GM21447 (cell line): ENCODE measurements around the gene MRPL22.
A peak's percentile ranks its signal among the peaks of the same experiment; 100 is the strongest.
"Not testable (repeated sequence)": the region's sequence is repeated elsewhere in the genome, so short reads cannot be mapped to it uniquely, and the experiment has no call there.

Source experiments
- ATAC-seq: cut with Tn5 transposase; IDR thresholded peaks from one replicate; pipeline ENCODE4 v1.9.1; 2021; ENCODE audit not compliant: unreplicated experiment

The MRPL22 gene

DNA sequence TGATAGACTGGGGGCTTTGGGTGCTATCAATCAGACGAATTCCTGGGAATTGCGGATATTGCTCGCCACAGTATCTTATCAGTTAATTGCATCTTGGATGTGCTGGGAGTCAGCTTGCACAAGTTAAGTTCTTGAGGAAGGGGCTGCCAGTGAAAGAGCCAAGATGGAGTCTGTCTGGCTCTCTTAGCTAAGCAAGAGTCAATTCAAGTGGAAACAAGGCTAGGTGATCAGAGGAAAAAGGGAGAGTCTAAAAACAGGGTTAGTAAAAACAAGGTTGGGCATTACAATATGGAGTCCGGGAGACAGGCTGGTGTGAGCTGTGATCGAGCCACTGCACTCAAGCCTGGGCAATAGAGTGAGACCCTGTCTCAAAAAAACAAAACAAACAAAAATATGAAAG, 1.5 kb upstream of the MRPL22 start:
- ATAC-seq, result not testable (repeated sequence)

DNA sequence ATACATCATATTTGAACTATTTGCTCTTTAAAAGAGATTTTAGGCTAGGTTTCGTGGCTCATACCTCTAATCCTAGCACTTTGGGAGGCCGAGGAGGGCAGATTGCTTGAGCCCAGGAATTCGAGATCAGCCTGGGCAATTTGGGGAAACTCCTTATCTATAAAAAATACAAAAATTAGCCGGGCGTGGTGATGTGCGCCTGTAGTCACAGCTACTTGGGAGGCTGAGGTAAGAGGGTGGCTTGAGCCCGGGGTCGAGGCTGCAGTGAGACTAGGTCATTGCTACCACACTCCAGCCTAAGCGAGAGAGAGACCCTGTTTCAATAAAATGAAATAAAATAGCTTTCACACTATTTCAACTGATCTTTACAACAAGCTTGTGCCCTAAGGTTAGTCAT, 500 bp upstream of the MRPL22 start:
- ATAC-seq, result no peak

GRCh38 chr5:154943527-154943926, 2.7 kb downstream of the MRPL22 start:
- ATAC-seq, result no peak

- ATAC-seq, result no peak
Observed at GRCh38 chr5:154944716-154945115, 3.8 kb downstream of the MRPL22 start.

DNA sequence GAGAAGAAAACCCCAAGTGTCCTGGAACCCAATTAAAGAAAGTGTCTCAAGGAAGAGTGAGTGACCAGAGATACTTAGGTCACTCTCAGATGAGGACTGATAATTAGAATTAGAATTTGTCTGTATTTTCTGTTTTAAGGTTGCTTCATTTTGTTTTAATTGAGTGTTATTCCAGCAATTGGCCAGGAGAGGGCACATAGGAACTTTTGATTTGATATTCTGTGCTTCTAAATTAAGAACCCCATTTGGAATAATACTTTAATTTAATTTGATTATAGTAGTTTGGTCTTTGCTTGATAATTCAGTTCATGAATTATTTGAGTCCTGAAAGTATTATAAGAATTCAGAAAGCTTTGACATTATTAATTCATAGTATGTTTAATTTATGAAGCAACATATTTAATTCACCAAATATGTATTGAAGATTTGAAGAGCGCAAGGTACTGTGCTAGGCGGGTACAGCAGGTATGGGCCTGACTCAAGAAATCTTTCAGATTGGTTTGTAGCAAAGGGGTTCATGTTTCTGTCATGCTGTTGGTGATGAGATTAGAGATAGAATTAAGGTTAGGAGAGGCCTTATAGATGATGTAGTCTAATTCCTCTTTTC, 4.9 kb downstream of the MRPL22 start:
- no peak for ATAC-seq

GRCh38 chr5:154947778-154948177, 6.9 kb downstream of the MRPL22 start:
- no peak for ATAC-seq

DNA sequence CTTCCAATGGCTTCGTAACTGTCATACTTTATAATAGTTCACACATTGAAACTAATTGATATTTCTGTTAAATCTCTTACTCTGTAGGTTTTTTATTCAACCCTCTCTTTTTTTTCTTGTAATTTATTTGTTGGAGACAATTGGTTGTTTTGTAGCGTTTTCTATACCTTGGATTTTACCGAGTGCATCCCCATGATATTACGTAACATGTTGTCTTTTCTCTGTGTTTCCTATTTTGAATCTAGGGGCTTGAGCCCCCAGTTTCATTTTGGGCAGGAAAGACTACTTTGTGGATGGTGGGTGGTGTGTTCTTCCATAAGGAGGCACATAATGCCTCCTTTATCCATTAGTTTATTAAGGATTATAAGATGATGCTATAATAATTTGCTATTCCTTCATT, 7.4 kb downstream of the MRPL22 start:
- no peak for ATAC-seq

DNA sequence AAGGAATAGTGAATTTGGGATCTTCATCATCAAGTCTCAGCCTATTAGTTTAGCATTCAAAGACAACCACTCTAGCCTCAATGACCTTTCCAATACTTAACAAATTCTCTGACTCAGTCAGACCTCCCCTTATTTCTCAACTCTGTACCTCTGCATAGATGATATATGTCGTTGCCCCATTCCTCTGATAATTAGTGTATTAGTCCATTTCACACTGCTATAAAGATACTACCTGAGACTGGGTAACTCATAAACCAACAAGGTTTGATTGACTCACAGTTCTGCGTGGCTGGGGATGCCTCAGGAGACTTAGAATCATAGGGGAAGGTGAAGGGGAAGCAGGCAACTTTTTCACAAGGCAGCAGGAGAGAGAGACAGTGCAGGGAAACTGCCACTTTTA, 8.9 kb downstream of the MRPL22 start:
- no peak for ATAC-seq

DNA sequence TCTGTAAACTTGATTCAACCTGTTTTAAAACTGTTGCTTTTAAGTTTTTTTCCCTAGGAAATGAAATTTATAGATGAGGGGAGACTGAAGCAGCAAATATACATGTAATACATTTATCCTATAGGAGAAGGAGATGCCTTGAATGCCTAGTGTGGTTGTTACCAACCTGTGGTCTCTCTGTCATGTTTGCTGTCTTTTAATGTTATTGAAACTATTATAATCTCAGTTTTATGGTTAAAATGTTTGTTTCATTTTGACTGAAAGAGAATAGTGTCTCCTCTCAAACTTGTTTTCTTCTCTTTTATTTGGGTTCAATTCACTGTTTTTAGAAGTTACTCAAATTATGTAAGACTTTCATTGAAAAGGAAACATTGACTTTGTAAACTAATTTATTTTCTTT, 15.8 kb downstream of the MRPL22 start:
- ATAC-seq, result no peak

DNA sequence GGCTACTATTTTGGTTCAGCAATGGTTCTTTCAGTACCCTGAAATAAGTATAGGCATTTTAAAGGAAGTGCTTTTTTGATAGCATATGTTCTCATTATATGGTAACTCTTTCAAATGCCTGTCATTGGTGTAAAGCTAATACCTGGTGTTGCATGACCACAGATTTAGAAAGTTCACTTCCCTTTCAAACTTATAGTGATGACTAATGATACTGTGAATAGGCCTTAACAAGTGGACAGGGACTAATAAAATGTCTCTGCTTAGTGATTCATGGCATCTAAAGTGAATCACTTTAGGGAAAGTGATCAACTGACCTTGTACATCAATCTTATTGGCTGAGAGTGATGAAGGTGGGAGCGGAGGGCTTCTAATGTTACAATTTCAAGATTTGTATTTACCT, 21.6 kb downstream of the MRPL22 start:
- ATAC-seq, result peak; percentile 93

DNA sequence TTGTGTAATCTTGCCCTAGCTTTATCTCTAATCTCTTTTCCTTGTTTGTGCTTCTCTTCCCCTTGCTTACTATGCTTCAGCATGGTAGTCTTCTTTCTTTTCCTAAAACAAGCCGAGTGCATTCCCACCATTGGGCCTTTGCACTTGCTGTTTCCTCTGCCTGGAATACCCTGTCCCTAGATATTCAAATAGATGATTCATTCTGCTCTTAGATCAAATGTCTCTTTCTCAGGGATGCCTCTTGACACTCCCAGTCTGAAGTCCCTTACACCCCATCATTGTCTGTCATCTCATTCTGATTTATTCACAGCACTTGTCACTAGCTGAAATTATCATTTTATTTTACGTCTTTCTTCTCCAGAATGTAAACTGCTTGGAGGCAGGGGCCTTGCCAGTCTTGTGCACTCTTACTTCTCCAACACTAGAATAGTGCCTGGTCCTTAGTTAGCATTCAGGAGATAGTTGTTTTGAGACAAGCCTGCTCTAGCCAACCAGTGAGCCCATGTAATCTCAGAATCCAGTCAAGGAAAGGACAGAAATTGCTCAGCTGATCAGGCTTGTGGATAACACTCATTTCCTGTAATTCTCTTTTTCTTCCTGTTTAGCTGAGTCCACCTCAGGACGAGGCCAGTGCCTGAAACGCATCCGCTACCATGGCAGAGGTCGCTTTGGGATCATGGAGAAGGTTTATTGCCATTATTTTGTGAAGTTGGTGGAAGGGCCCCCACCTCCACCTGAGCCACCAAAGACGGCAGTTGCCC, 25.4 kb downstream of the MRPL22 start:
- ATAC-seq, result no peak

GRCh38 chr5:154966874-154967273, 26.0 kb downstream of the MRPL22 start:
- ATAC-seq, result no peak

DNA sequence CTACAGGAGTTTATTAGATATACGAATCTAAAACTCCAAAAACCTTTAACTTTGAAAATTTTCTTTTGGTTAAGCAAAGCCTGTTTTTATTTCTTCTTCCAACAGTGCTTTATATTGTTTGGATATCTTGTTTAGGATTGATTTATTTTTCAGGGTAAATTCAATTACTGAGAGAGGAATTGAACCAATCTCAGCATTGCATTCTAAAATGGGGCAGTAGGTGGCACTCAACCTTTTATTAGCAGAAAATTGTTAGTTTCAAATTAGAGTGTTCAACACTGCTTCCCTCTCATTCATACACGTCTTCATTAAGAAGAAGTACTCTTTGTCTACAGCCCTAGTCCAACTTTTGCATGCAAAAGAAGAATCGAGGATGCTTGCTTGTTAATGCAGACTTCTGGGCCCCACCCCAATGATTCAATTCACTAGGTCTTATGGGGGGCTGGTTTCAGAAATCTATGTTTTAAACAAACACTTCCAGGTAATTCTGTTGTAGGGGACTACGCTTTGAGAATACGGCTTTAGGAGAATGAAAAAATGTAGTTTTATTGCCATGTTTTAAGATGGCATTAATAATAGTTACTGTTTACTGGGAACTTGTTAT, 26.6 kb downstream of the MRPL22 start:
- no peak for ATAC-seq

GRCh38 chr5:154968953-154969352, 28.1 kb downstream of the MRPL22 start:
- no peak for ATAC-seq

DNA sequence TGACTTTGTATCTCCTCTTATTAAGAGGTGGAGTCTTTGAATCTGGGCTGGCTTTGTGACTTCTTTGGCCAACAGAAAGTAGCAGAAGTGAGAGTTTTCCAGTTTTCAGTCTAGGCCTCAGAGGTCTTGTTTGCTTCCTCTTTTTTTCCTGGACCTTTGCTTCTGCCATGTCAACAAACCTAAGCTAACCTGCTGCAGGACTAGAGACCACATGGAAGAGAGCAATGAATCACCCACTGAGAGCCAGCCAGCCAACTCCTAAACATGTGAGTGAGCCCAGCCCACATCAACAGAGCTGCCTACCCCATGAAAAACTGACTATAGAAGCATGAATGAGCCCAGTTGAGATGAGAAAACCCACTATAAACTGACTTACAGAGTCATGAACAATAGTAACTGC, 29.9 kb downstream of the MRPL22 start:
- no peak for ATAC-seq

DNA sequence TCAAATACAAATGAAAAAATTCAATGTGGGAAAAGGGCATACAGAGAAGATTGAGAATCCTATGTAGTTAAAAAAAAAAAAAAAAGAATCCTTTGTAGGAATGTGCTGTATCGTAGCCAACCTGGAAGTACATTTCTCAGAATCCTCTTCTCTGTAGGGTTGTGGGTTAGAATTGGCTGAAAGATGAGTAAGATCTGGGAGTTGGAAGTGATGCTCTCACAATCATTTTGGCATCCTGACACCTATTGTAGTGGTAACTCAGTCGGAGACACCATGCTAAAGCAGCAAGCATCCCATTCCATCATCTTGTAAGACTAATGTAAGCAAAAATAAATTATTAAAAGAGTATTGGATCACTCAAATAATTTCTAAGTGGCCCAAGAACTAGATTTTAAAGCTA, 30.6 kb downstream of the MRPL22 start:
- no peak for ATAC-seq

DNA sequence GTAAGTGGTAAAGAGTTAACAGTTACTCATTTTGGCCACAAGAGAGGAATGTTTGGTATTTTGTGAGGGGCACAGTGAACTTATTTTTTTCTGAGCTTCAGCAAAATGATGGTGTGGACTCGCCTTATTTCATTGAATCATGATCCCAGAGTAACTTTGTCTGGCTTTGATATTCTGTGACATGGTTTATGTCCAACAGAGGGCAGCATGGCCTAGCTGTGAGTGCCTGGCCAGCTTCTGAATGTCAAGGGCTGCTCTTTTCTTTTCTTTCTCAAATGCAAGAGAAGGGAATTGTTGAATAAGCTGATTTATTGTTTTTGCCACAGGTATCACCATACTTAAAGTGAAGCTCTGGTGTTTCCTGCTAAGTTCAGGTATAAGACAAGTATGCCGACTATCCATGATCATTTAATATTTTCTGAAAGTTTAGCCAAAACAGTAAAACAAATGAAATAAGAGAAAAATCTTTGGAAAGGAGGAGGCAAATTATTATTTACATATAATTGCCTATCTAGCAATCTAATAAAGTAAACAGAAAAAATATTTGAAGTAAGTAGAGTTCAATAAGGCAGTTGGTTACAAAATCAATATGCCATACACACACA, 31.7 kb downstream of the MRPL22 start:
- ATAC-seq, result no peak

DNA sequence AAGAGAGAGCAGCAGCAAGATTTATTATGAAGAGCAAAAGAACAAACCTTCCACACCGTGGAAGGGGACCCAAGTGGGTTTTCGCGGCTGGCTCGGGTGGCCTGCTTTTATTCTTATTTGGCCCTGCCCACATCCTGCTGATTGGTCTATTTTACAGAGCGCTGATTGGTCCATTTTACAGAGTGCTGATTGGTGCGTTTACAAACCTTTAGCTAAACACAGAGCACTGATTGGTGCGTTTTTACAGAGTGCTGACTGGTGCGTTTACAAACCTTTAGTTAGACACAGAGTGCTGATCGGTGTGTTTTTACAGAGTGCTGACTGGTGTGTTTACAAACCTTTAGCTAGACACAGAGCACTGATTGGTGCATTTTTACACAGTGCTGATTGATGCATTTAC, 35.2 kb downstream of the MRPL22 start:
- ATAC-seq, result not testable (repeated sequence)

- ATAC-seq, result no peak
Observed at GRCh38 chr5:154977409-154977808, 36.5 kb downstream of the MRPL22 start.

- not testable (repeated sequence) for ATAC-seq
Observed at GRCh38 chr5:154978294-154978693, 37.4 kb downstream of the MRPL22 start.

DNA sequence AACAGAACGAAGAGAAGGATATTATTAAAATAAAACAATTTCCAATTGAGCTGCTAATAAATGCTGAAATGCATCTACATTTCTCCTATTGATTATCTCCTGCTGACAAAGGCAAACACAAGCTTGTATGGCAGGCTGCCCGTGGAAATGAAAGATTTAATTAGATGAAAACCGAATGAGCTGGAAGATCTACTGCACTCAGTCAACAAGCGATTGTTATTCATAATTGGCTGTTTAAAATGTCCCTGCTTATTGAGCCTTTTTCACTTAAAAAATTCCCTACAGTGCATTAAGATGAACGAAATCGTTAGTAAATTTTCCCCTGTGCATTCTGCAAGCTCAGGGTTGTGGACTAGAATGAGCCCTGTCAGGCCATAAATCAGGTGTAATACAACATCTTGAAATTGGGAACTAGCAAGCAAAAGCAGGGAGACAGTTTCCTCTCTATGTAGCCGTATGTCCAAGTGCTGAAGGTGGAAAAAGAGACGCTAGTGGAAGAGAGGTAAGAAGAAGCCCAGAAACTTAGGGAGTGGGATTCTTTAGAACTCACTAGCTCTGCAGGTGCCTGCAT, 44.2 kb downstream of the MRPL22 start:
- ATAC-seq, result no peak

DNA sequence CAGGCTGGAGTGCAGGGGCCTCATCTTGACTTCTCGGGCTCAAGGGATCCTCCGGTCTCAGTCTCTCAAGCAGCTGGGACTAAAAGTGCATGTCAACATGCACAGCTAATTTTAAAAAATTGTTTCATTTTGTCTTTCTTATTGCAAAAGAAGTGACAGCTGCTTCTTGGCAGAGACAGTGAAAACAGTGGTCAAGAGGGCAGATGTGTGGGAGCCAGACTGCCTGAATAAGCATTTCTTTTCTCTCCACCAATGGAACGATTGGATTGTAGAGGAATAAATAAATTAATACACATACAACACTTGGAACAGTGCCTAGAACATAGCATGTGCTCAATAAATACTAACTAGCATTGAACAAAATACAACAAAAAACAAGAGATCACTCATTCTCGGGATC, 45.3 kb downstream of the MRPL22 start:
- no peak for ATAC-seq
